Keratinocyte (primary cell): ENCODE measurements around the gene BSDC1.
"Not testable (repeated sequence)": the region's sequence is repeated elsewhere in the genome, so short reads cannot be mapped to it uniquely, and the experiment has no call there.

Experiments used
- EZH2 ChIP-seq: IDR thresholded peaks from one replicate; pipeline ENCODE4 v1.6.1; 2012; ENCODE audit warnings: inconsistent platforms, mild to moderate bottlenecking, low read length, moderate library complexity
- TF ChIP-seq, protein P1 (sequence below), 3 experiments: IDR thresholded peaks in 1 of 3; conservative IDR thresholded peaks in 1 of 3; optimal IDR thresholded peaks in 1 of 3; 2 replicates in 2 of 3; 3 replicates in 1 of 3; pipeline versions ENCODE3 to v1.5.1; 2011; ENCODE audit warnings: low read length in 3 of 3, mild to moderate bottlenecking in 3 of 3, moderate library complexity in 2 of 3, control low read depth in 1 of 3, inconsistent platforms in 1 of 3; ENCODE audit not compliant: insufficient read depth in 2 of 3; ENCODE audit errors: extremely low read depth in 1 of 3

DNA sequence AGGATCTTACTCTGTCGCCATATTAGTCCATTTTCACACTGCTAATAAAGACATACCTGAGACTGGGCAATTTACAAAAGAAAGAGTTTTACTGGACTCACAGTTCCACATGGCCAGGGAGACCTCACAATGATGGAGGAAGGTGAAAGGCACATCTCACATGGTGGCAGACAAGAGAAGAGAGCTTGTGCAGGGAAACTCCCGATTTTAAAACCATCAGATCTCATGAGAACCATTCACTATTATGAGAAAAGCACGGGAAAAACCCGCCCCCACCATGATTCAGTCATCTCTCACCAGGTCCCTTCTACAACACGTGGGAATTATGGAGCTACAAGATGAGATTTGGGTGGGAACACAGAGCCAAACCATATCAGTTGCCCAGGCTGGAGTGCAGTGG is 2.3 kb upstream of the BSDC1 start:
- TF ChIP-seq, protein P1, sequence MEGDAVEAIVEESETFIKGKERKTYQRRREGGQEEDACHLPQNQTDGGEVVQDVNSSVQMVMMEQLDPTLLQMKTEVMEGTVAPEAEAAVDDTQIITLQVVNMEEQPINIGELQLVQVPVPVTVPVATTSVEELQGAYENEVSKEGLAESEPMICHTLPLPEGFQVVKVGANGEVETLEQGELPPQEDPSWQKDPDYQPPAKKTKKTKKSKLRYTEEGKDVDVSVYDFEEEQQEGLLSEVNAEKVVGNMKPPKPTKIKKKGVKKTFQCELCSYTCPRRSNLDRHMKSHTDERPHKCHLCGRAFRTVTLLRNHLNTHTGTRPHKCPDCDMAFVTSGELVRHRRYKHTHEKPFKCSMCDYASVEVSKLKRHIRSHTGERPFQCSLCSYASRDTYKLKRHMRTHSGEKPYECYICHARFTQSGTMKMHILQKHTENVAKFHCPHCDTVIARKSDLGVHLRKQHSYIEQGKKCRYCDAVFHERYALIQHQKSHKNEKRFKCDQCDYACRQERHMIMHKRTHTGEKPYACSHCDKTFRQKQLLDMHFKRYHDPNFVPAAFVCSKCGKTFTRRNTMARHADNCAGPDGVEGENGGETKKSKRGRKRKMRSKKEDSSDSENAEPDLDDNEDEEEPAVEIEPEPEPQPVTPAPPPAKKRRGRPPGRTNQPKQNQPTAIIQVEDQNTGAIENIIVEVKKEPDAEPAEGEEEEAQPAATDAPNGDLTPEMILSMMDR (optimal IDR thresholded peaks at IDR 0.05 in 1 of 3, IDR thresholded peaks at IDR 0.05 in 1 of 3, conservative IDR thresholded peaks at IDR 0.05 in 1 of 3; ENCODE audit: extremely low read depth in 1 of 3, insufficient read depth in 2 of 3, low read length in 3 of 3): not testable (repeated sequence)
- not testable (repeated sequence) for TF ChIP-seq EZH2
